Osteoblast (primary cell): ENCODE results near the gene ALOX5AP. TPM values are rescaled to one million over a fixed set of nuclear protein-coding genes. Genes with fewer than 3 reads are reported as not detected.

Experiments used
- DNase-seq: peaks from one replicate; pipeline ENCODE4 v3.0.0; 2011; ENCODE audit warnings: low spot score, mixed read lengths; ENCODE audit not compliant: insufficient read length; ENCODE audit errors: missing footprints
- H2AFZ ChIP-seq: 2 replicates; pipeline ENCODE4 v1.6.0; 2011; ENCODE audit warnings: mild to moderate bottlenecking, low read length
- H3K27ac ChIP-seq: 2 replicates; pipeline ENCODE4 v1.5.1; 2011; ENCODE audit warnings: mild to moderate bottlenecking, low read depth, low read length, moderate library complexity
- H3K27me3 ChIP-seq: 2 replicates; pipeline ENCODE4 v1.6.0; 2012; ENCODE audit warnings: mild to moderate bottlenecking, control low read depth, inconsistent platforms, low read length, moderate library complexity; ENCODE audit not compliant: insufficient read depth
- H3K36me3 ChIP-seq: 2 replicates; pipeline ENCODE4 v1.5.1; 2011; ENCODE audit warnings: mild to moderate bottlenecking, low read length, control low read depth, moderate library complexity; ENCODE audit not compliant: insufficient read depth
- H3K4me1 ChIP-seq: 2 replicates; pipeline ENCODE4 v1.5.1; 2011; ENCODE audit warnings: mild to moderate bottlenecking, low read length, control low read depth, moderate library complexity; ENCODE audit not compliant: insufficient read depth
- H3K4me2 ChIP-seq: 2 replicates; pipeline ENCODE4 v1.6.0; 2011; ENCODE audit warnings: mild to moderate bottlenecking, low read length; ENCODE audit not compliant: insufficient read depth
- H3K4me3 ChIP-seq: fragments of 200-600 bp; sonication (generic); 3 replicates; pipeline ENCODE4 v1.5.1; 2012; ENCODE audit warnings: mild to moderate bottlenecking, low read length, inconsistent platforms; ENCODE audit not compliant: insufficient read depth
- H3K79me2 ChIP-seq: 2 replicates; pipeline ENCODE4 v1.6.0; 2012; ENCODE audit warnings: mild to moderate bottlenecking, low read length, control low read depth, inconsistent platforms; ENCODE audit not compliant: insufficient read depth
- H3K9me3 ChIP-seq: 2 replicates; pipeline ENCODE4 v1.5.1; 2011; ENCODE audit warnings: low read depth, low read length, control low read depth
- H4K20me1 ChIP-seq: 2 replicates; pipeline ENCODE4 v1.6.0; 2012; ENCODE audit warnings: mild to moderate bottlenecking, low read length, control low read depth; ENCODE audit not compliant: insufficient read depth
- CTCF ChIP-seq: IDR thresholded peaks from 2 replicates; pipeline ENCODE4 v1.5.1; 2011; ENCODE audit warnings: mild to moderate bottlenecking, low read depth, low read length, moderate library complexity; ENCODE audit errors: extremely low read depth
- total RNA-seq: library from RNA; depleted of rRNA; stranded (reverse); fragments of >200 nt; gene quantifications from 2 replicates; pipeline ENCODE4 v1.2.3, GENCODE V29; 2012

ALOX5AP gene
- total RNA-seq, 1 donor, result not detected

GRCh38 chr13:30734439-30734838 is 904 bp upstream of the ALOX5AP start:
- Histone ChIP-seq H3K9me3 (no peaks in the 10 kb centered on the region), H2AFZ (no peak overlapping the region), H3K4me2 (peak overlapping the region; percentile 28), H3K36me3 (no peaks in the 10 kb centered on the region), H3K79me2 (no peaks in the 10 kb centered on the region), H3K27ac (no peak overlapping the region), H4K20me1 (no peaks in the 10 kb centered on the region), H3K4me1 (peaks cover 12% of the 10 kb centered on the region), H3K4me3 (no peak overlapping the region), H3K27me3 (peaks cover 3% of the 10 kb centered on the region)
- TF ChIP-seq CTCF, result no peak
- peak; percentile 67 for DNase-seq

DNA sequence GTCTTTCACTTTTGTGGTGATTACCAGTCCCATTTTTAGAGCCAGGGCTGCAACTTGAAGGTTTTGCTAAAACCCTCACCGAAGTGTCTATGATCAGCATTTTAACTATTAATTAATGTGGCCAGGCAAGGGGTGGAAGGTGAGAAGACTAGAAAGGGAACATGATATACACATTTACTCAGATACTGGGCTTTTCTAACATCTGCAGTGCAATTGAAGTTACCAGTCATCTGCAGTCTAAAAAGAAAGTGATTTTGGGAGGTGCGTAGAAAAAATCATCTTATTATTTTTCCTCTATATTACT is 481 bp downstream of the ALOX5AP start:
- H3K36me3 ChIP-seq, result no peaks in the 10 kb centered on the region
- no peak for DNase-seq
- TF ChIP-seq CTCF, result no peak
- no peaks in the 10 kb centered on the region for H3K9me3 ChIP-seq
- no peak overlapping the region for H3K4me3 ChIP-seq
- H3K4me2 ChIP-seq, result no peak overlapping the region
- no peak overlapping the region for H2AFZ ChIP-seq
- no peaks in the 10 kb centered on the region for H4K20me1 ChIP-seq
- H3K79me2 ChIP-seq, result no peaks in the 10 kb centered on the region
- H3K4me1 ChIP-seq, result peaks cover 24% of the 10 kb centered on the region
- H3K27ac ChIP-seq, result no peak overlapping the region
- H3K27me3 ChIP-seq, result peaks cover 3% of the 10 kb centered on the region

DNA sequence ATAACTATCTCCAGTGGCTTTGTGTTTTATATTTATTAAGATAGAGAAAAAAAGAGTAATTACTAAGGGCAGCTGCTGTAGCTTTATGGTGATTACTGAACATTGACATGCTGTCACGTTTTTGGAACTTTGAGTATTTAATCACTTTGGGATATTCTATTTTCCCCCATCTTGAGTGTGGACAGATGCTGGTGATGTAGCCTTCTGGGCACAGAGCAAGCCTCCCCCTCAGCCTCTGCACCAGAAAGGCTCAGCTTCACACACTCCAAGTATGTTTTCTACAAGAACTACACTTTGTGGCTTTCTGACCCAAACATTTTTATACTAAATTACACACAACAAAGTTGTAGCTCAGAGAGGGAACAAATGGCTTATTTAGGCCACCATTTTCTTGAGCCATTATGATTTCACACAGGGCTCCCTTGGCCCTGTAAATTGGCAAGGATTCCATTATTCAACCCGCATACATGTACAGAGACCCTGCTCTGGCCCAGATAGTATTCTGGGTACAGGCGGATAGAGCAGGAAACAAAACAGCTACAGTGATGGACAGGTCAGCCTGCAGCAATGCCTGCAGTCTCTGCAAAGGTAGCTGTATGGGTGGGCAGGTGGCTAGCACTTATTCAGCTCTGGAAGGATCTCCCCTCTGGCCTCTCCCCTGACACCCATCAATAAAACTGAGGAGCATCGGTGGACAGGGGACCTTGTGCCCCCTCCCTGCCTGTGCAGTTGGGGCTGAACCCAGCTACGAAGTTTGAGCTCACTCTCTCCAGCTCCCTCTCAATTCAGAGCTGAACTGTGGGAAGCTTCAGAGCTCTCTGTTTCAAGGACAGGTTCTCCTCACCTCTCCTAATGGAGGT is 1.3 kb downstream of the ALOX5AP start:
- no peak for DNase-seq
- Histone ChIP-seq H4K20me1 (no peaks in the 10 kb centered on the region), H3K27me3 (peaks cover 3% of the 10 kb centered on the region), H2AFZ (no peak overlapping the region), H3K4me3 (no peak overlapping the region), H3K4me2 (no peak overlapping the region), H3K4me1 (peaks cover 25% of the 10 kb centered on the region), H3K36me3 (no peaks in the 10 kb centered on the region), H3K79me2 (no peaks in the 10 kb centered on the region), H3K9me3 (no peaks in the 10 kb centered on the region), H3K27ac (no peak overlapping the region)
- TF ChIP-seq CTCF, result no peak

DNA sequence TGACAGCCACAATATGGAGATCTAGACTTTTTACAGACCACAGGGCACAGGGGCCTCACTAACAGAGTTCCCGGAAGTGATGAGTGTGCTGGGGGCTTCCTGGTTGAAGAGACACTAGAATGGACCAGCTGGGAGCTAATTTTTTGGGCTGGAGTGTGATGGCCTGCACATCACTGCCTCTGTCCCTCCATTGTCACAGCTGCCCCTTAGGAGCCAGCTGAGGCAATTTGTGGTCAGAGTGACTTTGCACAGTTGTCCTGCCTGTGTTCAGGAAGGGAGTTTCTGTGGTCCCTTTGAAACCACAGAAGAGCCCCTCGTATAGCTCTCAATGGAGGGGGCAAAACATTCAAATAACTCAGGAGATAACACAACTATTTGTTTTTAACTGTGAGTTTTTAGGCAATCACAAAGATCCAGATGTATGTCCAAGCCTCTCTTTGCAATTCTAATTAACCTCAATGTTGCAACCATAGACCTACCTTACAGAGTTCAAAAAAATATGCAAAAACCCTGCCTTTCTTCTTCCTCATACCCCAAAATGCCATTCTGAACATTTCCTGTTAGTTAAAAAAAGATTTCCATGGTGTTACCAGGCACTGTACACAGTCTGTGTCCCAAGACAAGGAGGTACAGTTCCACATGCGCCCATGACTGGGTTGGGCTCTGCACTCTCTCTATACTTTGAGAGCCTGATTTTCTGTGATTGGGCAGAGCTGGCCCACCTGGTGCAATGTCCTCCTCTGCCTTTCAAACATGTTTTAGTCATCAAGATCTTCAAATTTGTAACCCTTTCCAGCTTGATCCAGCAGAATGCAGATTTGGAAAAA is 2.4 kb downstream of the ALOX5AP start:
- TF ChIP-seq CTCF, result no peak
- H3K27ac ChIP-seq, result no peak overlapping the region
- no peaks in the 10 kb centered on the region for H3K79me2 ChIP-seq
- peak; percentile 14 for DNase-seq
- no peak overlapping the region for H3K4me3 ChIP-seq
- H3K36me3 ChIP-seq, result no peaks in the 10 kb centered on the region
- H2AFZ ChIP-seq, result no peak overlapping the region
- no peaks in the 10 kb centered on the region for H3K9me3 ChIP-seq
- H3K4me2 ChIP-seq, result no peak overlapping the region
- H3K4me1 ChIP-seq, result peaks cover 27% of the 10 kb centered on the region
- H4K20me1 ChIP-seq, result no peaks in the 10 kb centered on the region
- peaks cover 3% of the 10 kb centered on the region for H3K27me3 ChIP-seq
